Loucy (cell line): ENCODE results near the gene STK4.

Experiments
- EZH2phosphoT487 ChIP-seq: fragments of 200-600 bp; IDR thresholded peaks from 2 replicates; pipeline ENCODE4 v1.6.1; 2018; ENCODE audit warnings: antibody characterized with exemption, mild to moderate bottlenecking, moderate library complexity, borderline replicate concordance
- TF ChIP-seq, protein P1 (sequence below): fragments of 200-600 bp; sonication (generic); conservative IDR thresholded peaks from 2 replicates; pipeline ENCODE4 v1.5.1; 2014; ENCODE audit warnings: mild to moderate bottlenecking, antibody characterized with exemption, low read length

DNA sequence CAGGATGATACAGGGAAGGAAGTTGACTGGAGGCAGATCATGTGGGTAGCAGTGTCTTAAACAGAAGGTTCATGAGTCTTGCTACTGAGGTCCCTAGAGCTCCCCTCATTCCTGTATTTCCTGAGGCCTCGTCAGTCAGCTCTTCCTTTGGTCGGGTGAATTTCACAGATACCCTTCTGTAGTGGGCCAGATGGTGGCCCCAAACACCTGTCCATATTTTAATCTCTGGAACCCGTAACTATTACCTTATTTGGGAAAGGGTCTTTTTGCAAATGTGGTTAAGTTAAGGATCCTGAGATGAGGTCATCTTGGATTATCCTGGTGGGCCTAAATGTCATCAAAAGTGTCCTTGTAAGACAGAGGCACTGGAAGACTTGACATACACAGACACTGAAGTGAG is 125.1 kb downstream of the STK4 start:
- TF ChIP-seq, protein P1, sequence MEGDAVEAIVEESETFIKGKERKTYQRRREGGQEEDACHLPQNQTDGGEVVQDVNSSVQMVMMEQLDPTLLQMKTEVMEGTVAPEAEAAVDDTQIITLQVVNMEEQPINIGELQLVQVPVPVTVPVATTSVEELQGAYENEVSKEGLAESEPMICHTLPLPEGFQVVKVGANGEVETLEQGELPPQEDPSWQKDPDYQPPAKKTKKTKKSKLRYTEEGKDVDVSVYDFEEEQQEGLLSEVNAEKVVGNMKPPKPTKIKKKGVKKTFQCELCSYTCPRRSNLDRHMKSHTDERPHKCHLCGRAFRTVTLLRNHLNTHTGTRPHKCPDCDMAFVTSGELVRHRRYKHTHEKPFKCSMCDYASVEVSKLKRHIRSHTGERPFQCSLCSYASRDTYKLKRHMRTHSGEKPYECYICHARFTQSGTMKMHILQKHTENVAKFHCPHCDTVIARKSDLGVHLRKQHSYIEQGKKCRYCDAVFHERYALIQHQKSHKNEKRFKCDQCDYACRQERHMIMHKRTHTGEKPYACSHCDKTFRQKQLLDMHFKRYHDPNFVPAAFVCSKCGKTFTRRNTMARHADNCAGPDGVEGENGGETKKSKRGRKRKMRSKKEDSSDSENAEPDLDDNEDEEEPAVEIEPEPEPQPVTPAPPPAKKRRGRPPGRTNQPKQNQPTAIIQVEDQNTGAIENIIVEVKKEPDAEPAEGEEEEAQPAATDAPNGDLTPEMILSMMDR = no peak
- TF ChIP-seq EZH2phosphoT487 = no peak
